ENCODE results near the gene SLC22A12.
"Not testable (repeated sequence)": the region's sequence is repeated elsewhere in the genome, so short reads cannot be mapped to it uniquely, and the experiment has no call there.

The SLC22A12 gene

DNA sequence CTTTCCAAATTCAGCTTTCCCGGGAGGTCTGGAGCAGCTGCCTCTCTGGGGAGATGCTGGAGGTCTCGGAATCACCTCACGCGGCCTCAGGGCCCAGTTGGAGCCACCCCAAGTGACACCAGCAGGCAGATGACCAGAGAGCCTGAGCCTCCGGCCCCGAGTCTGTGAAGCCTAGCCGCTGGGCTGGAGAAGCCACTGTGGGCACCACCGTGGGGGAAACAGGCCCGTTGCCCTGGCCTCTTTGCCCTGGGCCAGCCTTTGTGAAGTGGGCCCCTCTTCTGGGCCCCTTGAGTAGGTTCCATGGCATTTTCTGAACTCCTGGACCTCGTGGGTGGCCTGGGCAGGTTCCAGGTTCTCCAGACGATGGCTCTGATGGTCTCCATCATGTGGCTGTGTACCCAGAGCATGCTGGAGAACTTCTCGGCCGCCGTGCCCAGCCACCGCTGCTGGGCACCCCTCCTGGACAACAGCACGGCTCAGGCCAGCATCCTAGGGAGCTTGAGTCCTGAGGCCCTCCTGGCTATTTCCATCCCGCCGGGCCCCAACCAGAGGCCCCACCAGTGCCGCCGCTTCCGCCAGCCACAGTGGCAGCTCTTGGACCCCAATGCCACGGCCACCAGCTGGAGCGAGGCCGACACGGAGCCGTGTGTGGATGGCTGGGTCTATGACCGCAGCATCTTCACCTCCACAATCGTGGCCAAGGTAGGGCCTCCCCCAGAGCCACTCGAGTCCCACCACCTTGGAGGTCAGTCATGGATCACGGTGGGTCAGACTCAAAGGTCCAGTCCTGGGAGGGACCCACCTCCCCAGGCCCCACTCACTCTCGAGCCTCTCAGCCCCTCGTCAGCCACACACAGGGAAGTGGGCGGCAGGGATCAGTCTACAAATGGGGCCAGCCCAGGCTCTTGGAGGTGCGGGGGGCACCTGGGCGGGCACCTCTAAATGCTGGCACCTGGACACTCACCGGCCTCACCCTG is 525 bp downstream of the SLC22A12 start:
- DNase-seq = no peak

DNA sequence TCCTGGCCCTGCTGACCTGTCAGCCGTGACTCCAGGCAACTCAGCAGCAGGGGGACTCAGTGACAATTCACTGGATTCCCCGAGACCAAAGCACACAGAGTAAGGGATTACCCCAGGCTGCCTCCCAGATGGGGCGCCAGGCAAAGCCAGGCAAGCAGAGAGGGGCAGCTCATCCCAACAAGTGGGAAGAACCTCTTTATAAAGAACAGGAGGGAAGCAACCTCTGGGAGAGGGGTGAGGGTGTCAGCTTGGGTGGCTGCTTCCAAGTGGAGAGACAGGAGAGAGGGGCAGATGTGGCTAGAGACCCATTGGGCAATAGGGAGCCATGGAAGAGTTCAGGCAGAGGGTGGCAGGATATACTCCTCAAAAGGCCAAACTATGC is 1.2 kb downstream of the SLC22A12 start:
- DNase-seq = no peak

DNA sequence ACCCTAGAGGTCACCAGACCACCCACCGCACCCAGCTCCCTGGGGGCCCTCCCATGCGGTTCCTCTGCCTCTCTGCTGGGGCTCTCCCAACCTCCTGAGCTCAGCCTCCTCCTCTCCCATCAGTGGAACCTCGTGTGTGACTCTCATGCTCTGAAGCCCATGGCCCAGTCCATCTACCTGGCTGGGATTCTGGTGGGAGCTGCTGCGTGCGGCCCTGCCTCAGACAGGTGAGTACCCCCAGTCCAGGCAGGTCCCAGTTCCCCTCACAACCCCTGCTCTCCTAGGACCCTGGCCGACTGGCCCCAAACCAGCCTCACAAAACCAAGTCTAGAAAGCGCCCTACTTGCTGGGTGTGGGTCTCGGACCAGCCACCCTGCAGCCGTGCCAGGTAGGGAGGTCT is 1.6 kb downstream of the SLC22A12 start:
- no peak for DNase-seq

DNA sequence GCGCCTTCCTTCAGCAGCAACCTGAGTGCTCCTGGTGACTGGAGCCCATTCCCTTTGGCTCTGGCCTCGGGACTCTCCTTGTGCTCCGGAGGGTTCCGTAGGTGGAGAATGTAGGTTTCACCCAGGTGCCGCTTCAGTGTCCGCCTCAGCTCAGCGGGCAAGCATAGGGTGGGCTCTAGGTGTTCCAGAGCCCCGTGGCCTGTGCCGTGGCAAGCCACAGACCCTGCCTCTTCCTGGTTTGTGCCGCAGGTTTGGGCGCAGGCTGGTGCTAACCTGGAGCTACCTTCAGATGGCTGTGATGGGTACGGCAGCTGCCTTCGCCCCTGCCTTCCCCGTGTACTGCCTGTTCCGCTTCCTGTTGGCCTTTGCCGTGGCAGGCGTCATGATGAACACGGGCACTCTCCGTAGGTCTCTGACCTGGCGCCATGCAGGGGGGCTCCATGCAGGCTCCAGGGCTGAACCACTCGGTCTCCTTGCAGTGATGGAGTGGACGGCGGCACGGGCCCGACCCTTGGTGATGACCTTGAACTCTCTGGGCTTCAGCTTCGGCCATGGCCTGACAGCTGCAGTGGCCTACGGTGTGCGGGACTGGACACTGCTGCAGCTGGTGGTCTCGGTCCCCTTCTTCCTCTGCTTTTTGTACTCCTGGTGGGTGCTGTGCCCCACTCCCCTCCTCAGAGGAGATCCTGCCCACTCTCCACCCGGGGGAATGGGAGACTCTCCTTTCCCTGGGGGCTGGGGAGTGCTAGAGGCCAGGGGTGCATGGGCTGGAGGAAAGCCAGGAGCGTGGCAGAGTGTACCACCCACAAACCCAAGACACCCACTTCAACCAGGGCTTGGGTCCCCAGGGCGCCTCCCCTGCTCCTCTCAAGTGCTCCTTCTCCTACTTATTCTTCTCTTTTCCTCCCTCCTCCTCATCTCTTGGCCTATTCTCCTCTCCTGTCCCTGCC is 2.4 kb downstream of the SLC22A12 start:
- no peak for DNase-seq

DNA sequence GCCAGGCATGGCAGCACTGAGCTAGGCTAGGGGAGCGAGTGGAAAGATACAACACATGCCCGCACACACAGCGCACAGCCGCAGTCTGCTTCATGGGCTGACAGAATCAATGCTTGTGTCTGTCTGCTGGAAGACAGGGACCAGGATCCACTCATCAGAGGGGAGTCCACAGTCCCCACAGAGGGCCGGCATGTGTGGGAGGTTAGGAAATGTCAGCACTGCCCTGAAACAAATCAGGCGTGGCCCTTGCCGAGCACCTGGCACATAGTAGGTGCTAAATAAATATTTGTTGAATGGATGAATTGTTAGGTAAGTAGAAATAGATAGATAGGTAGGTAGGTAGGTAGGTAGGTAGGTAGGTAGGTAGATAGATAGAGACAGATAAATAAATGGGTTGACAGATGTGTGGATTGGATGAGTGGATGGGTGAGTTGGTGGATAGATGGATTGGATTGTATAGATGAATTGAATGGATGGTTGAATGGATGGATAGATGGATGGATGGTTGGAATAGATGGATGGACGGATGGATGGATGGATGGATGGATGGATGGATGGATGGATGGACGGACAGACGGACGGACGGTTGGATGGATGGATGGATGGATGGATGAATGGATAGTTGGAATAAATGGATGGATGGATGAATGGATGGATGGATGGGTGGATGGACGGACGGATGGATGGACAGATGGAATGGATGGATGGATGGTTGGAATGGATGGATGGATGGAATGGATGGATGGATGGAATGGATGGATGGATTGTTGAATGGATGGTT is 3.3 kb downstream of the SLC22A12 start:
- no peak for DNase-seq

DNA sequence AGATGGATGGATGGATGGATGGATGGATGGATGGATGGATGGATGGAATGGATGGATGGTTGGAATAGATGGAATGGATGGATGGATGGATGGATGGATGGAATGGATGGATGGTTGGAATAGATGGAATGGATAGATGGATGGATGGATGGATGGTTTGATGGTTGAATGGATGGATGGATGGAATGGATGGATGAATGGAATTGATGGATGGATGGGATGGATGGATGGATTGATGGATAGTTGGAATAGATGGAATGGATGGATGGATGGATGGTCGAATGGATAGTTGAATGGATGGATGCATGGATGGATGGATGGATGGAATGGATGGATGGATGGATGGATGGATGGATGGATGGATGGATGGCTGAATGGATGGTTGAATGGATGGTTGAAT is 4.9 kb downstream of the SLC22A12 start:
- DNase-seq = not testable (repeated sequence)

- no peak for DNase-seq
Measured at GRCh38 chr11:64597671-64598101, 6.7 kb downstream of the SLC22A12 start.

- no peak for DNase-seq
Measured at GRCh38 chr11:64598106-64598796, 7.2 kb downstream of the SLC22A12 start.

- no peak for DNase-seq
Measured at GRCh38 chr11:64598797-64599697, 8.0 kb downstream of the SLC22A12 start.

- no peak for DNase-seq
Measured at GRCh38 chr11:64599698-64600211, 8.7 kb downstream of the SLC22A12 start.

- no peak for DNase-seq
Measured at GRCh38 chr11:64600281-64600992, 9.4 kb downstream of the SLC22A12 start.

DNA sequence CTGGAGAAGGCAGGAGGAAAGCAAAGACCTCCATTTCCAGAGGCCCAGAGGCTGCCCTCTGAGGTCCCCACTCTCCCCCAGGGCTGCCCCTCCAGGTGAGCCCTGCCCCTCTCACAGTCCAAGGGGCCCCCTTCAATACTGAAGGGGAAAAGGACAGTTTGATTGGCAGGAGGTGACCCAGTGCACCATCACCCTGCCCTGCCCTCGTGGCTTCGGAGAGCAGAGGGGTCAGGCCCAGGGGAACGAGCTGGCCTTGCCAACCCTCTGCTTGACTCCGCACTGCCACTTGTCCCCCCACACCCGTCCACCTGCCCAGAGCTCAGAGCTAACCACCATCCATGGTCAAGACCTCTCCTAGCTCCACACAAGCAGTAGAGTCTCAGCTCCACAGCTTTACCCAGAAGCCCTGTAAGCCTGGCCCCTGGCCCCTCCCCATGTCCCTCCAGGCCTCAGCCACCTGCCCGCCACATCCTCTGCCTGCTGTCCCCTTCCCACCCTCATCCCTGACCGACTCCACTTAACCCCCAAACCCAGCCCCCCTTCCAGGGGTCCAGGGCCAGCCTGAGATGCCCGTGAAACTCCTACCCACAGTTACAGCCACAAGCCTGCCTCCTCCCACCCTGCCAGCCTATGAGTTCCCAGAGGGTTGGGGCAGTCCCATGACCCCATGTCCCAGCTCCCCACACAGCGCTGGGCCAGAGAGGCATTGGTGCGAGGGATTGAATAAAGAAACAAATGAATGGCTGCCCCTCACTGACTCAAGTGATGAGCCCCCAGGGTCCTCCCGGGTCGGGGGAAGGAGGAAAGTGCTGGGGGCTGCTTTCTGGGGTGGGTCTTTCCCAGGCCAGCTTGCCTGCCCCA is 10.8 kb downstream of the SLC22A12 start:
- DNase-seq = no peak

DNA sequence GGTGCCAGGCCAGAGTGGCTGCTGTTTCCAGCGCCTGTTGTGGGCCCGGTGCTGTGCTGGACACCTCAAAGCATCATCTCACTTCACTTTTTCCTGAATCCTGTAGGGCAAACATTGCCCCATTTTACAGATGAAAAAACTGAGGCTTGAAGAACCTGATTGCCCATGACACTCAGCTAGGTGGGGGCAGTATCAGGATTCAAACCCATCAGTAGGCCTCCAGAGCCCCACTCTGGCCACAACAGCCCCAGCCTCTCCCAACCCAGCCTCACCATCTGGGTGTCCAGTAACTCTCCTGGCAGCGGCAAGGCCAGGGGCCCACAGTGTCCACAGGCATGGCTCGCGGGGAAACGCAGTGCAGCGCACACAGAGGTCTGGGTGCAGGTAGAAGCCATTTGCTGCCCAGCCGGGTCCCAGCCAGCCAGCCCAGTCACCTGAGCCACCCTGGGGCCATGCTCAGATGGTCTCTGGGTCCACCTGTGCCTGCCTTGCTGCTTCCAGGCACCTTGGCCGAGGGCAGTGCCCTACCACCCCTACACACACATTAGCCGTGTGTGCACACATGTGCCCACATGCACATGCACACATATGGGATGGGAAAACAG is 11.5 kb downstream of the SLC22A12 start:
- no peak for DNase-seq

DNA sequence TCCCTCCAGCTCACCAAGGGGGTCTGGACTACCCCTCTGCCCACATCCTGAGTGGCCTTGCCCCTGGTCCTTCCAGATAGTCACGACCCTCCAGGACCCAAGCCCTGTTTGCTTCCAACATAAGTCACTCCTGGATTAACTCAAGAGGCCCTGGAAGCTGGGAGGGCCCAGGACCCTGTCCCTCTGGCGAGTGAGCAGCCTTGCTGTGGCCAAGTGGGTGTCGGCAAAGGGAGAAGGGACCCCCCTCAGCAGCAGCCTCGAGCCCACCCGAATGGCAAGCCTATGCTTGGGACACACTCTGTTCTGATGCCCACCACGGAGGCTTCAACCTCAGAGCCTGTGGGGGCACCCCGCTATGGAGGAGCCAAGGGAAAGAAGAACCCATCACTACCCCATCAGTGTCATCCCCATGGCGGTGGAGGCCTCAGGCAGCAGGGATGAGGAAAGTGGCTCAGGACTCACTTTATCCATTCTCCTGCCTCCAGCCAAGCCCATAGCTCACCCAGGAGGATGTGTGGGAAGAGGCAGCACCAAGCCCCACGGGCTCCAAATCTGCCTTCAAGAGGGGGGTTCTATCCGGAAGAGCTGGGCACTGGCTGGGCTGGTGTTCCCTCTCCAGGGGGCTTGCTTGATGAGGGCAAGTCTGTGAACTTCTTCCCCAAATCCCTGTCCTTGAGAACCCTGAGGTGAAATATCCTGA is 12.5 kb downstream of the SLC22A12 start:
- no peak for DNase-seq

- no peak for DNase-seq
Measured at GRCh38 chr11:64604458-64605243, 13.6 kb downstream of the SLC22A12 start.

DNA sequence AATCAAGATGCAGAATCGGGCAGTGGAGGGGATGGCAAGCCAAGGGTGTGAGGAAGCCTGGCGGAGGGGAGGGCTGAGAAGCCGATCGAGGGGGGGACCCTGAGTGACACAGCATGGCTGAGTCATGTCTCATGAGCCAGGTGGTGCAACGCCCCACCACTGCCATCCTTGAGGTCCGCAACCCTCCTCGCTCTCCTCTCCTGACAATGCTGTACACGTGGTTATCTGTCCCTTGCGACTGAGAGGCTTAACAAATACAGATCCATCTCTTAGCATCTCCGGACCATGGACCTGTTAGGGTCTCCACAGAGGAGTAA is 14.2 kb downstream of the SLC22A12 start:
- DNase-seq = no peak

All from NCI-H446 treated with DMSO at 0.1 percent for 48 hours (cell line).